ENCODE measurements around the gene CRHBP.

The CRHBP gene

GRCh38 chr5:76956033-76956432, 3.2 kb downstream of the CRHBP start:
- Histone ChIP-seq H3K4me3 (ENCODE audit: low read length in 2 of 2) (no peak overlapping the region), H3K36me3 (ENCODE audit: control insufficient read depth in 2 of 2, insufficient read depth in 2 of 2, low read length in 2 of 2) (no peaks in the 10 kb centered on the region), H3K27ac (ENCODE audit: low read depth in 2 of 2, low read length in 2 of 2) (no peak overlapping the region), H3K27me3 (ENCODE audit: control insufficient read depth in 2 of 2, insufficient read depth in 2 of 2, low read length in 2 of 2) (peaks cover 19% of the 10 kb centered on the region in 2 donors), H3K4me1 (ENCODE audit: control insufficient read depth in 2 of 2, insufficient read depth in 2 of 2, low read length in 2 of 2) (no peaks in the 10 kb centered on the region), H3K9ac (ENCODE audit: low read depth in 1 of 2, low read length in 2 of 2) (no peak overlapping the region), H3K9me3 (ENCODE audit: control insufficient read depth in 2 of 2, low read length in 2 of 2) (no peaks in the 10 kb centered on the region)

- no peak overlapping the region for H3K9ac ChIP-seq (ENCODE audit: low read depth in 1 of 2, low read length in 2 of 2)
- no peaks in the 10 kb centered on the region for H3K36me3 ChIP-seq (ENCODE audit: control insufficient read depth in 2 of 2, insufficient read depth in 2 of 2, low read length in 2 of 2)
- peak overlapping the region in 1 of 2 donors; percentile 28 for H3K27ac ChIP-seq (ENCODE audit: low read depth in 2 of 2, low read length in 2 of 2)
- H3K27me3 ChIP-seq (ENCODE audit: control insufficient read depth in 2 of 2, insufficient read depth in 2 of 2, low read length in 2 of 2) = peaks cover 5 to 6% of the 10 kb centered on the region in 2 donors
- no peak overlapping the region for H3K4me3 ChIP-seq (ENCODE audit: low read length in 2 of 2)
- H3K9me3 ChIP-seq (ENCODE audit: control insufficient read depth in 2 of 2, low read length in 2 of 2) = no peaks in the 10 kb centered on the region
- no peaks in the 10 kb centered on the region for H3K4me1 ChIP-seq (ENCODE audit: control insufficient read depth in 2 of 2, insufficient read depth in 2 of 2, low read length in 2 of 2)
Measured at GRCh38 chr5:76958991-76959767, 6.3 kb downstream of the CRHBP start.

GRCh38 chr5:76960004-76960625, 7.3 kb downstream of the CRHBP start:
- Histone ChIP-seq H3K4me3 (ENCODE audit: low read length in 2 of 2) (no peak overlapping the region), H3K36me3 (ENCODE audit: control insufficient read depth in 2 of 2, insufficient read depth in 2 of 2, low read length in 2 of 2) (no peaks in the 10 kb centered on the region), H3K4me1 (ENCODE audit: control insufficient read depth in 2 of 2, insufficient read depth in 2 of 2, low read length in 2 of 2) (no peaks in the 10 kb centered on the region), H3K9ac (ENCODE audit: low read depth in 1 of 2, low read length in 2 of 2) (no peak overlapping the region), H3K9me3 (ENCODE audit: control insufficient read depth in 2 of 2, low read length in 2 of 2) (no peaks in the 10 kb centered on the region), H3K27ac (ENCODE audit: low read depth in 2 of 2, low read length in 2 of 2) (peak overlapping the region in 1 of 2 donors; percentile 28), H3K27me3 (ENCODE audit: control insufficient read depth in 2 of 2, insufficient read depth in 2 of 2, low read length in 2 of 2) (peaks cover 2% of the 10 kb centered on the region in 2 donors)

- Histone ChIP-seq H3K4me1 (ENCODE audit: control insufficient read depth in 2 of 2, insufficient read depth in 2 of 2, low read length in 2 of 2) (no peaks in the 10 kb centered on the region), H3K4me3 (ENCODE audit: low read length in 2 of 2) (no peak overlapping the region), H3K9ac (ENCODE audit: low read depth in 1 of 2, low read length in 2 of 2) (no peak overlapping the region), H3K27me3 (ENCODE audit: control insufficient read depth in 2 of 2, insufficient read depth in 2 of 2, low read length in 2 of 2) (peaks cover 2% of the 10 kb centered on the region in 2 donors), H3K27ac (ENCODE audit: low read depth in 2 of 2, low read length in 2 of 2) (no peak overlapping the region), H3K9me3 (ENCODE audit: control insufficient read depth in 2 of 2, low read length in 2 of 2) (no peaks in the 10 kb centered on the region), H3K36me3 (ENCODE audit: control insufficient read depth in 2 of 2, insufficient read depth in 2 of 2, low read length in 2 of 2) (no peaks in the 10 kb centered on the region)
Measured at GRCh38 chr5:76964060-76964459, 11.2 kb downstream of the CRHBP start.

- Histone ChIP-seq H3K27me3 (ENCODE audit: control insufficient read depth in 2 of 2, insufficient read depth in 2 of 2, low read length in 2 of 2) (peaks cover 0 to 3% of the 10 kb centered on the region in 2 donors), H3K36me3 (ENCODE audit: control insufficient read depth in 2 of 2, insufficient read depth in 2 of 2, low read length in 2 of 2) (no peaks in the 10 kb centered on the region), H3K4me1 (ENCODE audit: control insufficient read depth in 2 of 2, insufficient read depth in 2 of 2, low read length in 2 of 2) (no peaks in the 10 kb centered on the region), H3K9me3 (ENCODE audit: control insufficient read depth in 2 of 2, low read length in 2 of 2) (no peaks in the 10 kb centered on the region), H3K27ac (ENCODE audit: low read depth in 2 of 2, low read length in 2 of 2) (no peak overlapping the region), H3K9ac (ENCODE audit: low read depth in 1 of 2, low read length in 2 of 2) (no peak overlapping the region), H3K4me3 (ENCODE audit: low read length in 2 of 2) (no peak overlapping the region)
Measured at GRCh38 chr5:76971511-76971910, 18.7 kb downstream of the CRHBP start.

GRCh38 chr5:76972689-76973088, 19.8 kb downstream of the CRHBP start:
- Histone ChIP-seq H3K9me3 (ENCODE audit: control insufficient read depth in 2 of 2, low read length in 2 of 2) (no peaks in the 10 kb centered on the region), H3K27me3 (ENCODE audit: control insufficient read depth in 2 of 2, insufficient read depth in 2 of 2, low read length in 2 of 2) (peaks cover 0 to 3% of the 10 kb centered on the region in 2 donors), H3K4me1 (ENCODE audit: control insufficient read depth in 2 of 2, insufficient read depth in 2 of 2, low read length in 2 of 2) (no peaks in the 10 kb centered on the region), H3K9ac (ENCODE audit: low read depth in 1 of 2, low read length in 2 of 2) (no peak overlapping the region), H3K4me3 (ENCODE audit: low read length in 2 of 2) (no peak overlapping the region), H3K36me3 (ENCODE audit: control insufficient read depth in 2 of 2, insufficient read depth in 2 of 2, low read length in 2 of 2) (no peaks in the 10 kb centered on the region), H3K27ac (ENCODE audit: low read depth in 2 of 2, low read length in 2 of 2) (no peak overlapping the region)

- no peak overlapping the region for H3K4me3 ChIP-seq (ENCODE audit: low read length in 2 of 2)
- no peaks in the 10 kb centered on the region for H3K4me1 ChIP-seq (ENCODE audit: control insufficient read depth in 2 of 2, insufficient read depth in 2 of 2, low read length in 2 of 2)
- no peak overlapping the region for H3K9ac ChIP-seq (ENCODE audit: low read depth in 1 of 2, low read length in 2 of 2)
- H3K27me3 ChIP-seq (ENCODE audit: control insufficient read depth in 2 of 2, insufficient read depth in 2 of 2, low read length in 2 of 2) = peaks cover 0 to 3% of the 10 kb centered on the region in 2 donors
- no peaks in the 10 kb centered on the region for H3K9me3 ChIP-seq (ENCODE audit: control insufficient read depth in 2 of 2, low read length in 2 of 2)
- H3K27ac ChIP-seq (ENCODE audit: low read depth in 2 of 2, low read length in 2 of 2) = no peak overlapping the region
- H3K36me3 ChIP-seq (ENCODE audit: control insufficient read depth in 2 of 2, insufficient read depth in 2 of 2, low read length in 2 of 2) = no peaks in the 10 kb centered on the region
Measured at GRCh38 chr5:76974785-76975184, 21.9 kb downstream of the CRHBP start.

GRCh38 chr5:76978869-76979268, 26.0 kb downstream of the CRHBP start:
- Histone ChIP-seq H3K27ac (ENCODE audit: low read depth in 2 of 2, low read length in 2 of 2) (no peak overlapping the region), H3K4me1 (ENCODE audit: control insufficient read depth in 2 of 2, insufficient read depth in 2 of 2, low read length in 2 of 2) (no peaks in the 10 kb centered on the region), H3K9me3 (ENCODE audit: control insufficient read depth in 2 of 2, low read length in 2 of 2) (no peaks in the 10 kb centered on the region), H3K4me3 (ENCODE audit: low read length in 2 of 2) (no peak overlapping the region), H3K36me3 (ENCODE audit: control insufficient read depth in 2 of 2, insufficient read depth in 2 of 2, low read length in 2 of 2) (no peaks in the 10 kb centered on the region), H3K9ac (ENCODE audit: low read depth in 1 of 2, low read length in 2 of 2) (no peak overlapping the region), H3K27me3 (ENCODE audit: control insufficient read depth in 2 of 2, insufficient read depth in 2 of 2, low read length in 2 of 2) (no peaks in the 10 kb centered on the region)

GRCh38 chr5:76980518-76981144, 27.8 kb downstream of the CRHBP start:
- no peak overlapping the region for H3K9ac ChIP-seq (ENCODE audit: low read depth in 1 of 2, low read length in 2 of 2)
- H3K9me3 ChIP-seq (ENCODE audit: control insufficient read depth in 2 of 2, low read length in 2 of 2) = no peaks in the 10 kb centered on the region
- no peak overlapping the region for H3K27ac ChIP-seq (ENCODE audit: low read depth in 2 of 2, low read length in 2 of 2)
- H3K27me3 ChIP-seq (ENCODE audit: control insufficient read depth in 2 of 2, insufficient read depth in 2 of 2, low read length in 2 of 2) = no peaks in the 10 kb centered on the region
- H3K4me3 ChIP-seq (ENCODE audit: low read length in 2 of 2) = no peak overlapping the region
- no peaks in the 10 kb centered on the region for H3K36me3 ChIP-seq (ENCODE audit: control insufficient read depth in 2 of 2, insufficient read depth in 2 of 2, low read length in 2 of 2)
- H3K4me1 ChIP-seq (ENCODE audit: control insufficient read depth in 2 of 2, insufficient read depth in 2 of 2, low read length in 2 of 2) = no peaks in the 10 kb centered on the region

GRCh38 chr5:76982450-76982849, 29.6 kb downstream of the CRHBP start:
- Histone ChIP-seq H3K27ac (ENCODE audit: low read depth in 2 of 2, low read length in 2 of 2) (no peak overlapping the region), H3K36me3 (ENCODE audit: control insufficient read depth in 2 of 2, insufficient read depth in 2 of 2, low read length in 2 of 2) (no peaks in the 10 kb centered on the region), H3K9ac (ENCODE audit: low read depth in 1 of 2, low read length in 2 of 2) (no peak overlapping the region), H3K27me3 (ENCODE audit: control insufficient read depth in 2 of 2, insufficient read depth in 2 of 2, low read length in 2 of 2) (no peaks in the 10 kb centered on the region), H3K9me3 (ENCODE audit: control insufficient read depth in 2 of 2, low read length in 2 of 2) (no peaks in the 10 kb centered on the region), H3K4me3 (ENCODE audit: low read length in 2 of 2) (no peak overlapping the region), H3K4me1 (ENCODE audit: control insufficient read depth in 2 of 2, insufficient read depth in 2 of 2, low read length in 2 of 2) (no peaks in the 10 kb centered on the region)

Measured in mucosa of rectum (tissue), 2 donors.